Neural cell (in vitro differentiated cells): ENCODE measurements around the gene CRYGC. TPM values are rescaled to one million over a fixed set of nuclear protein-coding genes. Genes with fewer than 3 reads are reported as not detected.

ENCODE experiments used
- H2AFZ ChIP-seq: fragments of 200-600, 300-800 bp; sonication (generic), shearing (Covaris generic); 2 replicates; pipeline ENCODE4 v1.6.0; 2014; ENCODE audit warnings: low read depth, mild to moderate bottlenecking, antibody characterized with exemption, low read length, moderate library complexity
- H3F3A ChIP-seq: fragments of 200-600 bp; shearing (Covaris generic); 2 replicates; pipeline ENCODE4 v1.6.1; 2016; ENCODE audit warnings: mild to moderate bottlenecking, moderate library complexity, mixed read lengths, antibody characterized with exemption, low read length; ENCODE audit not compliant: insufficient read depth, poor library complexity, severe bottlenecking
- H3K27ac ChIP-seq: fragments of 200-600, 300-800 bp; sonication (generic), shearing (Covaris generic); 2 replicates; pipeline ENCODE4 v1.5.1; 2014; ENCODE audit warnings: mild to moderate bottlenecking, low read length, moderate library complexity
- H3K27me3 ChIP-seq: fragments of 300-800, 200-600 bp; sonication (generic), shearing (Covaris generic); 2 replicates; pipeline ENCODE4 v1.6.0; 2014; ENCODE audit warnings: mild to moderate bottlenecking, low read depth, low read length, moderate library complexity; ENCODE audit not compliant: insufficient read depth
- H3K36me3 ChIP-seq: fragments of 300-800, 200-600 bp; sonication (generic), shearing (Covaris generic); 2 replicates; pipeline ENCODE4 v1.5.1; 2014; ENCODE audit warnings: mild to moderate bottlenecking, antibody characterized with exemption, low read length, moderate library complexity; ENCODE audit not compliant: insufficient read depth
- H3K4me2 ChIP-seq: fragments of 300-800, 200-600 bp; sonication (generic), shearing (Covaris generic); 2 replicates; pipeline ENCODE4 v1.6.0; 2014; ENCODE audit warnings: mild to moderate bottlenecking, low read length
- H3K4me3 ChIP-seq: fragments of 300-800, 200-600 bp; sonication (generic), shearing (Covaris generic); 2 replicates; pipeline ENCODE4 v1.5.1; 2014; ENCODE audit warnings: mild to moderate bottlenecking, low read length, moderate library complexity
- H3K79me2 ChIP-seq: fragments of 200-600 bp; shearing (Covaris generic); replicated peaks from 2 replicates; pipeline ENCODE4 v1.6.0; 2014; ENCODE audit warnings: mild to moderate bottlenecking, low read length, moderate library complexity; ENCODE audit not compliant: insufficient read depth
- H3K9ac ChIP-seq: fragments of 300-800, 200-600 bp; sonication (generic), shearing (Covaris generic); 2 replicates; pipeline ENCODE4 v1.6.1; 2016; ENCODE audit warnings: mild to moderate bottlenecking, low read length, mixed read lengths
- H3K9me2 ChIP-seq: fragments of 200-600 bp; shearing (Covaris generic); 2 replicates; pipeline ENCODE4 v1.6.1; 2016; ENCODE audit warnings: mild to moderate bottlenecking, low read length, mixed read lengths; ENCODE audit not compliant: insufficient read depth
- H3K9me3 ChIP-seq: fragments of 200-600, 300-800 bp; sonication (generic), shearing (Covaris generic); 2 replicates; pipeline ENCODE4 v1.6.1; 2016; ENCODE audit warnings: mild to moderate bottlenecking, mixed run types, low read length, moderate library complexity, mixed read lengths
- H4K20me1 ChIP-seq: fragments of 200-600 bp; shearing (Covaris generic); 2 replicates; pipeline ENCODE4 v1.6.1; 2016; ENCODE audit warnings: mild to moderate bottlenecking, mixed run types; ENCODE audit not compliant: insufficient read depth
- CTCF ChIP-seq: fragments of 450-650 bp; IDR thresholded peaks from 2 replicates; pipeline ENCODE4 v1.5.1; 2014; ENCODE audit warnings: antibody characterized with exemption, mild to moderate bottlenecking, moderate library complexity; ENCODE audit not compliant: poor library complexity, severe bottlenecking
- EZH2 ChIP-seq: fragments of 200-600, 300-800 bp; shearing (Covaris generic), sonication (generic); IDR thresholded peaks from 2 replicates; pipeline ENCODE4 v1.6.1; 2014; ENCODE audit warnings: antibody characterized with exemption, low read length, borderline replicate concordance, mild to moderate bottlenecking; ENCODE audit not compliant: insufficient read depth, poor library complexity, severe bottlenecking
- MXI1 ChIP-seq: fragments of 450-650 bp; conservative IDR thresholded peaks from 2 replicates; pipeline ENCODE4 v1.6.1; 2014; ENCODE audit warnings: antibody characterized with exemption, mild to moderate bottlenecking; ENCODE audit not compliant: poor library complexity, severe bottlenecking
- POLR2AphosphoS5 ChIP-seq: IDR thresholded peaks from 2 replicates; pipeline ENCODE4 v1.6.1; 2012
- RAD21 ChIP-seq: fragments of 450-650 bp; conservative IDR thresholded peaks from 2 replicates; pipeline ENCODE4 v1.6.1; 2014; ENCODE audit warnings: antibody characterized with exemption, mild to moderate bottlenecking, moderate library complexity
- REST ChIP-seq: IDR thresholded peaks from 2 replicates; pipeline ENCODE4 v1.6.1; 2012; ENCODE audit warnings: borderline replicate concordance
- SMC3 ChIP-seq: fragments of 450-650 bp; conservative IDR thresholded peaks from 2 replicates; pipeline ENCODE4 v1.6.1; 2014; ENCODE audit warnings: antibody characterized with exemption, mild to moderate bottlenecking, moderate library complexity; ENCODE audit not compliant: poor library complexity
- TAF1 ChIP-seq: IDR thresholded peaks from 2 replicates; pipeline ENCODE4 v1.6.1; 2012; ENCODE audit warnings: low read depth
- polyA plus RNA-seq: library from polyadenylated mRNA; depleted of rRNA; stranded (reverse); fragments of >200 nt; gene quantifications from 2 replicates; pipeline ENCODE4 v1.2.3, GENCODE V29; 2014

The CRYGC gene
- polyA plus RNA-seq, 1 donor from 2014 or later, result not detected

- Histone ChIP-seq H3K4me3 (no peak overlapping the region), H3K79me2 (no peaks in the 10 kb centered on the region), H3F3A (peaks cover 3% of the 10 kb centered on the region), H2AFZ (no peak overlapping the region), H3K27ac (no peak overlapping the region), H3K27me3 (no peaks in the 10 kb centered on the region), H3K9me3 (no peaks in the 10 kb centered on the region), H3K36me3 (no peaks in the 10 kb centered on the region), H3K9ac (no peak overlapping the region), H3K9me2 (no peaks in the 10 kb centered on the region), H3K4me2 (no peak overlapping the region), H4K20me1 (no peaks in the 10 kb centered on the region)
- TF ChIP-seq SMC3, result no peak
- no peak for TF ChIP-seq TAF1
- TF ChIP-seq MXI1, result no peak
- no peak for TF ChIP-seq CTCF
- TF ChIP-seq RAD21, result no peak
- no peak for TF ChIP-seq POLR2AphosphoS5
- no peak for TF ChIP-seq REST
- TF ChIP-seq EZH2, result no peak
Observed at GRCh38 chr2:208164951-208165755, 35.5 kb upstream of the CRYGC start.

GRCh38 chr2:208163489-208163888 is 33.9 kb upstream of the CRYGC start, which contains the start of gene CRYGA:
Gene CRYGA (minus strand): TSS chr2:208163589. CDS start chr2:208163556, 33 bp downstream.
- Histone ChIP-seq H3F3A (peaks cover 3% of the 10 kb centered on the region), H3K9me3 (no peaks in the 10 kb centered on the region), H2AFZ (no peak within 1 kb of the TSS), H4K20me1 (no peaks in the 10 kb centered on the region), H3K79me2 (no peaks in the 10 kb centered on the region), H3K27me3 (no peaks in the 10 kb centered on the region), H3K36me3 (no peaks in the 10 kb centered on the region), H3K4me2 (no peak within 1 kb of the TSS), H3K9ac (no peak within 1 kb of the TSS), H3K27ac (no peak within 1 kb of the TSS), H3K4me3 (no peak within 1 kb of the TSS), H3K9me2 (no peaks in the 10 kb centered on the region)
- TF ChIP-seq SMC3 (no peak), EZH2 (no peak), CTCF (no peak), POLR2AphosphoS5 (no peak), MXI1 (no peak), RAD21 (no peak)
